ENCODE measurements around the gene CDIP1. TPM values are rescaled to one million over a fixed set of nuclear protein-coding genes. Genes with fewer than 3 reads are reported as not detected.

Gene CDIP1
- total RNA-seq, 1 donor from 2014 or later = 32.2 TPM

DNA sequence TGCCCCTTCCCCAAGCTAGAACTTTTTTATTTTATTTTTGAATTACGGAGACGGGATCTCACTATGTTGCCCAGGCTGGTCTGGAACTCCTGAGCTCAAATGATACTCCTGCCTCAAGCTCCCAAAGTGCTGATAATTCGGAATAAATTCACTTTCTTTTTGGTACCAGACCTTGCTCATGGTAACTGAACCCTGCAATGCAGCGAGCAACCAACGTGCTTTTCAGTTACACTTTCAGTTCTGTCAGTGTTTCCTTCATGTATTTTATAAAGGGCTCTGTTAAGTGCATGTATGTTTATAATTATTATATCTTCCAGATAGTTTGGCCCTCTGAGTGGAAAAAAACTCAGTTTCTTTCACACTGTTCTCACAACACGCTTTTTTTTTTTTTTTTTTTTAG is 31.5 kb upstream of the CDIP1 start:
- TF ChIP-seq, protein P1, sequence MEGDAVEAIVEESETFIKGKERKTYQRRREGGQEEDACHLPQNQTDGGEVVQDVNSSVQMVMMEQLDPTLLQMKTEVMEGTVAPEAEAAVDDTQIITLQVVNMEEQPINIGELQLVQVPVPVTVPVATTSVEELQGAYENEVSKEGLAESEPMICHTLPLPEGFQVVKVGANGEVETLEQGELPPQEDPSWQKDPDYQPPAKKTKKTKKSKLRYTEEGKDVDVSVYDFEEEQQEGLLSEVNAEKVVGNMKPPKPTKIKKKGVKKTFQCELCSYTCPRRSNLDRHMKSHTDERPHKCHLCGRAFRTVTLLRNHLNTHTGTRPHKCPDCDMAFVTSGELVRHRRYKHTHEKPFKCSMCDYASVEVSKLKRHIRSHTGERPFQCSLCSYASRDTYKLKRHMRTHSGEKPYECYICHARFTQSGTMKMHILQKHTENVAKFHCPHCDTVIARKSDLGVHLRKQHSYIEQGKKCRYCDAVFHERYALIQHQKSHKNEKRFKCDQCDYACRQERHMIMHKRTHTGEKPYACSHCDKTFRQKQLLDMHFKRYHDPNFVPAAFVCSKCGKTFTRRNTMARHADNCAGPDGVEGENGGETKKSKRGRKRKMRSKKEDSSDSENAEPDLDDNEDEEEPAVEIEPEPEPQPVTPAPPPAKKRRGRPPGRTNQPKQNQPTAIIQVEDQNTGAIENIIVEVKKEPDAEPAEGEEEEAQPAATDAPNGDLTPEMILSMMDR (conservative IDR thresholded peaks at IDR 0.05) = no peak
- Mint-ChIP-seq H3K27ac (ENCODE audit: unreplicated experiment) (no peak overlapping the region), H3K27me3 (ENCODE audit: low read depth) (peaks cover 2% of the 10 kb centered on the region), H3K36me3 (ENCODE audit: low read depth) (no peaks in the 10 kb centered on the region), H3K4me3 (no peak overlapping the region), H3K9me3 (no peaks in the 10 kb centered on the region), H3K4me1 (no peaks in the 10 kb centered on the region)
- no peak for DNase-seq (ENCODE audit: low read depth, low spot score)

- no peaks in the 10 kb centered on the region for H3K36me3 Mint-ChIP-seq (ENCODE audit: low read depth)
- DNase-seq (ENCODE audit: low read depth, low spot score) = no peak
- no peak overlapping the region for H3K4me3 Mint-ChIP-seq
- no peak overlapping the region for H3K27ac Mint-ChIP-seq (ENCODE audit: unreplicated experiment)
- TF ChIP-seq, protein P1 (conservative IDR thresholded peaks at IDR 0.05) = no peak
- no peaks in the 10 kb centered on the region for H3K9me3 Mint-ChIP-seq
- H3K27me3 Mint-ChIP-seq (ENCODE audit: low read depth) = peaks cover 1% of the 10 kb centered on the region
- H3K4me1 Mint-ChIP-seq = peaks cover 16% of the 10 kb centered on the region
Measured at GRCh38 chr16:4566144-4566543, 27.6 kb upstream of the CDIP1 start.

DNA sequence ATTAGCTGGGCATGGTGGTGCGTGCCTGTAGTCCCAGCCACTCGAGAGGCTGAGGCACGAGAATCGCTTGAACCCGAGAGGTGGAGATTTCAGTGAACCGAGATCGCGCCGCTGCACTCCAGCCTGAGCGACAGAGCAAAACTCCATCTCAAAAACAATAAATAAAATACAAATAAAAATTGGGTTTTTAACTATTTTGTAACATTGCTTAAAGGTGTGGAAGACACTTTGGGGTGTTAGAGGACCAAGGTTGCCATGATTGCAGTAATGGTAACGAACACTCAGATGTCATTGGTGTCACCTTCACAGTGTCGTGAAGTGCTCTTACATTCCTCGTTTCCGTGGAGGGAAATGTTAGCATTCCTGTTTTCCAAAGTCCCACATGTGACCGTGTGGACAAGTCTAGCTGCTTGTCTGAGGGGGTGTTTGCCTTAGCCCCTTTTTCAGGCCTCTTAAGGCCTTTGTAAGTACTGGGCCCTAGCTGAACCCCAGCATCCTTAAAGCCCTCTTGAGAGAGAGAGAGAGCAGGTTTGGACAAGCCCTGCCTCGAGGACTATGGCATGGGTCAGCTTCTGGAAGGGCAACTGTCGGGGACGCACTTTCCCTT is 26.2 kb upstream of the CDIP1 start:
- H3K9me3 Mint-ChIP-seq = no peaks in the 10 kb centered on the region
- TF ChIP-seq, protein P1 (conservative IDR thresholded peaks at IDR 0.05) = no peak
- DNase-seq (ENCODE audit: low read depth, low spot score) = no peak
- no peaks in the 10 kb centered on the region for H3K27me3 Mint-ChIP-seq (ENCODE audit: low read depth)
- H3K4me1 Mint-ChIP-seq = peaks cover 16% of the 10 kb centered on the region
- no peak overlapping the region for H3K4me3 Mint-ChIP-seq
- H3K27ac Mint-ChIP-seq (ENCODE audit: unreplicated experiment) = no peak overlapping the region
- no peaks in the 10 kb centered on the region for H3K36me3 Mint-ChIP-seq (ENCODE audit: low read depth)

- DNase-seq (ENCODE audit: low read depth, low spot score) = peak; percentile 28
Measured at GRCh38 chr16:4561596-4561995, 23.0 kb upstream of the CDIP1 start.

GRCh38 chr16:4557973-4558372 is 19.4 kb upstream of the CDIP1 start:
- no peak for DNase-seq (ENCODE audit: low read depth, low spot score)
- H3K27ac Mint-ChIP-seq (ENCODE audit: unreplicated experiment) = no peak overlapping the region

More at GRCh38 chr16:4561596-4561995, 23.0 kb upstream of the CDIP1 start:
- Mint-ChIP-seq H3K4me1 (peaks cover 16% of the 10 kb centered on the region), H3K4me3 (peak overlapping the region; percentile 31), H3K27ac (ENCODE audit: unreplicated experiment) (peak overlapping the region; percentile 90), H3K36me3 (ENCODE audit: low read depth) (no peaks in the 10 kb centered on the region), H3K27me3 (ENCODE audit: low read depth) (no peaks in the 10 kb centered on the region), H3K9me3 (no peaks in the 10 kb centered on the region)
- TF ChIP-seq, protein P1 (conservative IDR thresholded peaks at IDR 0.05) = no peak

More at GRCh38 chr16:4557973-4558372, 19.4 kb upstream of the CDIP1 start:
- Mint-ChIP-seq H3K4me1 (peaks cover 15% of the 10 kb centered on the region), H3K27me3 (ENCODE audit: low read depth) (no peaks in the 10 kb centered on the region), H3K9me3 (no peaks in the 10 kb centered on the region), H3K4me3 (no peak overlapping the region), H3K36me3 (ENCODE audit: low read depth) (no peaks in the 10 kb centered on the region)
- TF ChIP-seq, protein P1 (conservative IDR thresholded peaks at IDR 0.05) = no peak
